Measurements from ENCODE around the gene CIC.

CIC gene

DNA sequence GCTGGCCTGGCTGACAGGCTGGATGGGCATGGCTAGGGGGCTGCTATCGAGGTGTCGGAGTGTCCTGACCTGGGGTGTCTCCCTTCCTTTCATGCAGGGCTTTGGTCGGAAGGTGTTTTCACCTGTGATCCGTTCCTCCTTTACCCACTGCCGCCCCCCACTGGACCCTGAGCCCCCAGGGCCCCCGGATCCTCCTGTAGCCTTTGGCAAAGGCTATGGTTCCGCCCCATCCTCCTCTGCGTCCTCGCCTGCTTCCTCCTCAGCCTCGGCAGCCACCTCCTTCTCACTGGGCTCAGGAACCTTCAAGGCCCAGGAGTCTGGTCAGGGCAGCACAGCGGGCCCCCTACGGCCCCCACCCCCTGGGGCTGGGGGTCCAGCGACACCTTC, 21.1 kb downstream of the CIC start:
- DNase-seq, result no peak

DNA sequence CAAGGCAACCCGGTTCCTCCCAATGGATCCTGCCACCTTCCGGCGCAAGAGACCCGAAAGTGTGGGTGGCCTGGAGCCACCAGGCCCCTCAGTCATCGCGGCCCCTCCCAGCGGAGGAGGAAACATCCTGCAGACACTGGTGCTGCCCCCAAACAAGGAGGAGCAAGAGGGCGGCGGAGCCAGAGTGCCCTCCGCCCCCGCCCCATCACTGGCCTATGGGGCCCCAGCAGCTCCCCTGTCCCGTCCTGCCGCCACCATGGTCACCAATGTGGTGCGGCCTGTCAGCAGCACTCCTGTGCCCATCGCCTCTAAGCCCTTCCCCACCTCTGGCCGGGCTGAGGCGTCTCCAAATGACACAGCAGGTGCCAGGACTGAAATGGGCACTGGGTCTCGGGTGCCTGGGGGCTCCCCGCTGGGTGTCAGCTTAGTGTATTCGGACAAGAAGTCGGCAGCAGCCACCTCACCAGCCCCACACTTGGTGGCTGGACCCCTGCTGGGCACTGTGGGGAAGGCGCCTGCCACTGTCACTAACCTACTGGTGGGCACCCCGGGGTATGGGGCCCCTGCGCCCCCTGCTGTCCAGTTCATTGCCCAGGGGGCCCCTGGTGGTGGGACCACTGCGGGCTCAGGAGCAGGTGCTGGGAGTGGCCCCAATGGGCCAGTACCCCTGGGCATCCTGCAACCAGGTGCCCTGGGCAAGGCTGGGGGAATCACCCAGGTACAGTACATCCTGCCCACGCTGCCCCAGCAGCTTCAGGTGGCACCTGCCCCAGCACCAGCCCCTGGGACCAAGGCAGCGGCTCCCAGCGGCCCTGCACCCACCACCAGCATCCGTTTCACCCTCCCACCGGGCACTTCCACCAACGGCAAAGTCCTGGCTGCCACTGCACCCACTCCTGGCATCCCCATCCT, 21.7 kb downstream of the CIC start:
- DNase-seq, result peak; percentile 7 to 40

DNA sequence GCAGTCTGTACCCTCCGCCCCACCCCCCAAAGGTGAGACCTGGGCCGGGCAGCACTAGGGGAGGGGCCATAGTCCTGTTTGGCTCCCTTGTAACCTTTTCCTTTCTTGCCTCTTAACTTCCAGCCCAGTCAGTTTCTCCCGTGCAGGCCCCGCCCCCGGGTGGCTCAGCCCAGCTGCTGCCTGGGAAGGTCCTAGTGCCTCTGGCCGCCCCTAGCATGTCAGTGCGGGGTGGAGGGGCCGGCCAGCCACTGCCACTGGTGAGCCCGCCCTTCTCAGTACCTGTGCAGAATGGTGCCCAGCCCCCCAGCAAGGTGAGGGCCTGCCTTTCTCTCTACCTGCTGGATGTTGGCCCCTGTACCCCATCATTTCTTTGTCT, 22.4 kb downstream of the CIC start:
- no peak for DNase-seq

DNA sequence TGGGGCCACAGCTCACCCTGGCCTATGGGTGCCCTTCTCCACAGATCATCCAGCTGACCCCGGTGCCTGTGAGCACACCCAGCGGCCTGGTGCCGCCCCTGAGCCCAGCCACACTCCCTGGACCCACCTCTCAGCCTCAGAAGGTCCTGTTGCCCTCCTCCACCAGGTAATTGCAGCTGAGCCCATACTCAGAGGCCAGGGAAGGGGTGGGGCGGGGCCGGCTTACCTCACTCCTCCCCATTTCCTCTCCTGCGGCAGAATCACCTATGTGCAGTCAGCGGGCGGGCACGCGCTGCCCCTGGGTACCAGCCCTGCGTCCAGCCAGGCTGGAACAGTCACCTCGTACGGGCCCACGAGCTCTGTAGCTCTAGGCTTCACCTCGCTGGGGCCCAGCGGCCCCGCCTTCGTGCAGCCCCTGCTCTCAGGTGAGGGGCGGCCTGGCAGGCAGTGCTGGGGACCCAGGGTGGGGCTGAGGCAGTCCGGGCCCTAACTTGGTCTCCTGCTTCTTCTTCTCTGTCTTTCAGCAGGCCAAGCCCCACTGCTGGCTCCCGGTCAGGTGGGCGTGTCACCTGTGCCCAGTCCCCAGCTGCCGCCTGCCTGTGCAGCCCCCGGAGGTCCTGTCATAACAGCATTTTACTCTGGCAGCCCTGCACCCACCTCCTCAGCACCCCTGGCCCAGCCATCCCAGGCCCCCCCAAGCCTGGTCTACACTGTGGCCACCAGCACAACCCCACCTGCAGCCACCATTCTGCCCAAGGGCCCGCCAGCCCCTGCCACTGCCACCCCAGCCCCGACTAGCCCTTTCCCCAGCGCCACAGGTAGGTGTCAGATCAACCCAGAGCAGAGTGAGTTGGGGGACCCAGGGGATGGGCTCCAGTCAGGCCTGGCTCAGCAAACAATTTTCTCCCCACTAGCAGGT, 23.2 kb downstream of the CIC start:
- DNase-seq, result no peak

DNA sequence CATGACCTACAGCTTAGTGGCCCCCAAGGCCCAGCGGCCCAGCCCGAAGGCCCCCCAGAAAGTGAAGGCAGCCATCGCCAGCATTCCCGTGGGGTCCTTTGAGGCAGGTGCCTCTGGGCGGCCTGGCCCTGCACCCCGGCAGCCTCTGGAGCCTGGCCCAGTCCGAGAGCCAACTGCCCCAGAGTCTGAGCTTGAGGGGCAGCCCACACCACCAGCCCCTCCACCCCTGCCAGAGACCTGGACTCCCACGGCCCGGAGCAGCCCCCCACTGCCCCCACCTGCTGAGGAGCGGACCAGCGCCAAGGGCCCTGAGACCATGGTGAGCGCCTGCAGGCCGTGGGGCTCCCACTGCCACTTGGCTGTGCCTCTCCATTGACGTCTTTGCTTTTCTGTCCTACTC, 23.9 kb downstream of the CIC start:
- no peak for DNase-seq

DNA sequence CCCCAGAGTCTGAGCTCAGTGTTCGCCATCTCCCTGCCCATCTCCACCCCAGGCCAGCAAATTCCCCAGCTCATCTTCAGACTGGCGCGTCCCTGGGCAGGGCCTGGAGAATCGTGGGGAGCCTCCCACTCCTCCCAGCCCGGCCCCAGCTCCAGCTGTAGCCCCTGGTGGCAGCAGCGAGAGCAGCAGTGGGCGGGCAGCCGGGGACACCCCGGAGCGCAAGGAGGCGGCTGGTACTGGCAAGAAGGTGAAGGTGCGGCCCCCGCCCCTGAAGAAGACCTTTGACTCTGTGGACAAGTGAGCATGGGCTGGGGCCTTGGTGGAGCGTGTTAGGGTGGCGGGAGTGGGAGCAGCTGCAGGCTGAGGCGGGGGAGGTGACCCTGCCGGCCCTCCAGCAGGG, 24.5 kb downstream of the CIC start:
- no peak for DNase-seq

DNA sequence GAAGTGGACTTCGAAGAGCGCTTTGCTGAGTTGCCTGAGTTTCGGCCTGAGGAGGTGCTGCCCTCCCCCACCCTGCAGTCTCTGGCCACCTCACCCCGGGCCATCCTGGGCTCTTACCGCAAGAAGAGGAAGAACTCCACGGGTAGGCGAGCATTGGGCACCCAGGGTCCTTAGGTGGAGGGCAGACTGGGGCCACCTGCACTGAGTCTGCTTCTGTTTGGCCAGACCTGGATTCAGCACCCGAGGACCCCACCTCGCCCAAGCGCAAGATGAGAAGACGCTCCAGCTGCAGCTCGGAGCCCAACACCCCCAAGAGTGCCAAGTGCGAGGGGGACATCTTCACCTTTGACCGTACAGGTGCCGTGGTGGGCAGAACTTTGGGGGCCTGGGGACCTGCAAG, 24.9 kb downstream of the CIC start:
- no peak for DNase-seq

DNA sequence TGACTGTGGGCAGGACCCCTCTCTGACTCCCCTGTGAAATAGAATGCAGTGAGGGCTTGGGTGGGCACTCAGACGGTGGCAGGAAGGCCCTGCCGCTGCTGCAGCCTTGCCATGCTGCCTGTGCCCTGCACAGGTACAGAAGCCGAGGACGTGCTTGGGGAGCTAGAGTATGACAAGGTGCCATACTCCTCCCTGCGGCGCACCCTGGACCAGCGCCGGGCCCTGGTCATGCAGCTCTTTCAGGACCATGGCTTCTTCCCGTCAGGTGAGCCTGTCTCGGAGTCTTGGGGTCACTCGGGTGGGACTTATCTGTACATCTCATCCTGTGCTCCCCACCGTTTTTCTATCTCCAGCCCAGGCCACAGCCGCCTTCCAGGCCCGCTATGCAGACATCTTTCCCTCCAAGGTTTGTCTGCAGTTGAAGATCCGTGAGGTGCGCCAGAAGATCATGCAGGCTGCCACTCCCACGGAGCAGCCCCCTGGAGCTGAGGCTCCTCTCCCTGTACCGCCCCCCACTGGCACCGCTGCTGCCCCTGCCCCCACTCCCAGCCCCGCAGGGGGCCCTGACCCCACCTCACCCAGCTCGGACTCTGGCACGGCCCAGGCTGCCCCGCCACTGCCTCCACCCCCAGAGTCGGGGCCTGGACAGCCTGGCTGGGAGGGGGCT, 25.6 kb downstream of the CIC start:
- DNase-seq, result no peak

DNA sequence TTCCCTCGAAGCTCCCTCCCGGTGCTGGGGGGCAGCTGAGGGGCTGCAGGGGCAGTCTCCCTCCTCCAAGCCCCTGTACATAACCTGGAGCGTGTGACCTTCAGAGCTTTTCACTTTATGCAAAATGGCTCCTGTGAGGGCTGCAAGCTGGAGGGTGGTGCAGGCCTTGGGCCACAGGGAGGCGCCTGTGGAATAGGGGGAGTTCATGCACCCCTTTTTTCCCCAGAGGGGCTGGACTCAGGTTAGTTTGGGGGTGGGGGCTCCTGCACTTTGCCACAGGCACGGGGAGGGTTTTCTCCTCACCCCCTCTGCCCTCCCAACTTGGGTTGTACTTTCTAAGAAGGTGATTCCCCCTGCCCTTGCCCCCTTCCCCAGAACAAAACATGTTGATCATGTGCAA, 26.3 kb downstream of the CIC start:
- no peak for DNase-seq

DNA sequence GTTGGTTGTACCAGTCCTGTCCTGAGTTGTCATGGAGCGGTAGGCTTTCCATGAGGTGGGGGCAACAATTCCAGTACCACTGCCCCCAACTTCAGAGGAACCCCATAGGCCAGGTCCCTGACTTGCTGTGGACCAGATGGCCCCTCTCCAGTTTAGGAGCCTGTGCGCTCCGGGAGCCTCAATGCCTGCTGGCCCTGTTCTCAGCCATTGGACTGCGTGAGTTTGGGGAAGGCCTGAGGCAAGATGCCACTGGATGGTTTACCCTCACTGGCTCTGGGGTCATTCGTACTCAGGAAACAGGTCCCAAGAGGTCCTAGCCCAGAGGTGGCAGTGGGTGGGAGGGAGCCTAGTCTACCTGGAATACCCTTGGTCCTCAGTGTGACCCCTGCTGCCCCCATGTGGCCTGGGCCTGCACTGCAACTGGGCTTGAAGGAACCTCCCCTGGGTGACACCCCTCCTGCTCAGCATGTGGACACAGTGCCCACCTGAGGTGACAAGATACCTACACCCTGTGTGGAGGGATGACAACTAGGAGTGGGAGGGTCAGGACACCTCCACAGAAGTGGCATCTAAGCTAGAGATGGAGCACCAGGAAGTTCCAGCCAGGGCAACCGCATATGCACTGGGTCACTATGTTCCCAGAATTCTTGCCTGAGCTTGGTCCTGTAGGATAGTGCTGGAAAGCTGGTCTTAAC, 26.9 kb downstream of the CIC start:
- peak; percentile 13 to 46 for DNase-seq

DNA sequence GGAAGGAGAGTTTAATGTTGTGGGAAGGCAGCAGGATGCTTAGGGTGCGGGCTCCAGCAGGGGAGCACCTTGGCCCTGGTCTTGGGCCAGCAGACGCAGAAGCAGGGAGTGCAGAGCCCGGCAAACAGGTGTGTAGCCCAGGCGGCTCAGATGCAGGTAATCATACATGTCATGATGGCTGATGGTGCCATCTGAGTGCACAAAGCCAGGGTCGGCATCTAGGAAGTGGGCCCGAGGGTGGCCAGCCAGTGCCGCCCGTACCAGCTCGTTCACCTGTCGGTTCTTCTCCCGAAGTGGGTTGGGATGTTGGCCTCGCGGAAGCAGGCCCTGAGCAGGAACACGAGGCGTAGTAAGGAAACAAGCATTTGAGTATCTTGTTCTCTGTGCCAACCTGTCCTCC, 28.0 kb downstream of the CIC start:
- no peak for DNase-seq

DNA sequence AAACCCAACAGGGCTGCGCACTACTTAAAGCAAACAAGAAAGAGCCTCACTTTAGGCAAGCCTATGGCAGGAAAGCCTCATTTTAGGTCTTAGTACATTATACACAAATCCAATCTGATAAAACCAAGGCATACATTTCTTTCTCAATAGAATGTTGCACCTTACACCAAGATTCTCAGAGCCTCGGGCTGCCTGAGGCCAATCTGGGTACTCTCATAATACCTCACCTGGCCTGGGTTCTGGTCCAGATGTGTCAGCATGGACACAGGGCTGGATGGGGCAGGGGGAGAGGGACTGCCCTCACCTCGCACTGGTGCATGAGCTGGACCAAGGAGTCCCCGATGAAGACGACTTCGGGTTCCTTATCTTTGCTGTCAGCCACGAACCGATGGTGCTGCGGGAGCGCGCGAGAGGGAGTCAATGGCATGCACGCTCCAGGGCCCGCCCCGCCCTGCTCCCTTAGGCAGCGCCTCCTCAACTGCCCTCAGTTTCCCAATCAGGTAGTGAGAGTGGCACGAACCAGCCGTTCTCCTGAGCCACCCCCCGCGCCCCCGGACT, 32.7 kb downstream of the CIC start, which contains the start of gene PRR19:
TSS of gene PRR19 (plus strand) at position 487 of the 558 bp plus-strand sequence. CDS start 7,453 bp downstream, outside the sequence.
- peak; percentile 10 to 21 for DNase-seq

DNA sequence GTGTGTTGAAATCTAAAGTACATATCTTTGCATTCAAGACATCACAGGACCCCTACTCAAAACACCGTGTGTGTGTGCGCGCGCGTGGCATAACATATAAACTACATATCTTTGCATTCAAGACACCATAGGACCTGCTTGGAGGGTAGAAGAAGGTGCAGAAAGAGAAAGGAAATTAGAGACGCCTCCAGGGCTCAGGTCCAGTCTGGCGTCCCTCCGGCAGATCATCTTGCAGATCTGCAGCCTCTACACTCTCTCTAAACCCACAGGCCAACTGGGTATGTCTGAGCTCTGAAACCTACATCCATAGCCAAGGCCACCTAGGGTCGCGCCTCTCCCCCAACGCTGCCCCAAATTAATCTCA, 34.0 kb downstream of the CIC start:
- no peak for DNase-seq

DNA sequence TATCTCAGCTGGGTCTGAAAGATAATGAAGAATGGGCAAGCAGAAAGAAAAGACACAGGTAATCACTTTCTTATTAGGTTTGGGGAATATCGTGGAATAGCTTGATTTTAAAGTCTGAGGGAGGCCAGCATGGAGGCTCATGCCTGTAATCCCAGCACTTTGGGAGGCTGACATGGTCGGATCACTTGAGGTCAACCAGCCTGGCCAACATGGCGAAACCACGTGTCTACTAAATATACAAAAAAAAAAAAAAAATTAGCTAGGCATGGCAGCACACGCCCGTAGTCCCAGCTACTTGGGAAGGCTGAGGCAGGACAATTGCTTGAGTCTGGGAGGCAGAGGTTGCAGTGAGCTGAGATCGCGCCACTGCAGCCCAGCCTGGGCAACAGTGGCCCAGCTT, 34.8 kb downstream of the CIC start:
- DNase-seq, result no peak

DNA sequence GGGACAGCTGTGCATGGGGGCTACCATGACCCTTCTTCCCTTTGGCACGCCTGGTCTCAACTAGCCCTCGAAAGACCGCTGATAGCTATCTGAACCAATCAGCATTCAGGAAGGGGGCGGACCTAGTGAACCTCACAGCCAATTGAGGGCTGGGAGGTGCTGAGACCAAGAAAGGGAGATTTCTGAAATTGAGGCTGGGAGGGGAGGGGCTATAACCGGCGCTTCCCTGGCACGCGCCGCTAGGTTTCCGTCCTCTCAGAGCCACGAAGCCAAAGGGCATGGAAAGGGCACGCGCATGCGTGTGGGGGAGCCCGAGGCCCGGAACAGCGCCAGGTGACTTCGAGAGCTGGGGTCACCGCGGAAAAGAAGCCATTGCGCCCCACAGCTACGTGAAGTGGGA, 37.6 kb downstream of the CIC start:
- no peak for DNase-seq

DNA sequence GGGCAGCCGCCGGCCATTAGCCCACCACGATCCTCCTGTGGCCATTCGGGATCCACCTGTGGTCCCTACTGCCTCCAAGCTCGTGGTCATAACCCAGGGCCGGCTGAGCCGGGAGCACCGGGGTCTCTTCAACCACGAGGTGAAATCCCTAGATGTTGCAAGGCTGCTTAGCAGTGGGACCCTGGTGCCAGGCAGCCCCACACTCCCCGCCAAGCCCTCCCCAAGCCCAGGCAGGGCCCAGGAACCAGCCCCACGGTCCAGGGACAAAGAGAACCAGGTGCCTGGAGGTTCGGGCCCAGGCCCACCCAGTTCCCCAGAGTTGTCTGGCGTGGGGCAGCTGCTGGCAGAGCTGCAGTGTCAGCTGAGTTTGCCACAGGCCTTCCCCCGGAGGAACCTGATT, 40.6 kb downstream of the CIC start:
- no peak for DNase-seq

DNA sequence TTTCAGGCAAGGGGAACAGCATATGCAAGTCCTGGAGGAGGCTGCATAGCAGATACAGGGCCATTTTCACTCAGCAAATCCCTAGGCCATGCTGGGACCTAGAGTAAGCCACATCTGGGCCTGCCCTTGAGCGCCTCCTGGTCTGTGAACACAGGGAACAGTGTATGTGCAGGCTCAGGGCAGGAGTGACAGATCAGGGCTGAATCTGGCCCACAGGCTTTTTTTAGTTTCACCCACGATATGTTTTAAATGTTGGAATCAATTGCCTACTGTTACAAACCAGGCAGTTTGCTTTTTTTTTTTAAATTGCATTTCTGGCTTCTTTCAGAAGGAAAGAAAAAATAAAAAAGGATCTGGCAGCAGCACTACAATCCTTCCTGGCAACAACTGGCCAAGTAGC, 42.6 kb downstream of the CIC start:
- DNase-seq, result peak in 1 of 2 experiments; percentile 7

DNA sequence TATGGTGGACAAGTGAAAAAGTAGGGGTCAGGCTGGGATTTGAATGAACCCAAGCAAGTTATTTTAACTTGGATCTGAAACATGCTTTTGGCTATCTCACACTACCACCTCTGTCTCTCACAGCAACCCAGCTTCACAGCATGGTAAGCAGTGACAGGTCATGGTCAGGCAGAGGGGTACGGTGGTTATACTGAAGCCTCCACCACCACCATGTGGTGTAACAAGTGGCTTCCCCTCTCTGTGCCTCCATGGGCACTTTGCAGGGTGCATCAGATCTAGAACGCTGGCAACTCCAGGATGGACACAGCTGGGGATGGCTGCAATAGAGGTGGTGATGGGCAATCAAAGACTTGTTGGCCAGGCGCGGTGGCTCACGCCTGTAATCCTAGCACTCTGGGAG, 43.3 kb downstream of the CIC start:
- no peak for DNase-seq

DNA sequence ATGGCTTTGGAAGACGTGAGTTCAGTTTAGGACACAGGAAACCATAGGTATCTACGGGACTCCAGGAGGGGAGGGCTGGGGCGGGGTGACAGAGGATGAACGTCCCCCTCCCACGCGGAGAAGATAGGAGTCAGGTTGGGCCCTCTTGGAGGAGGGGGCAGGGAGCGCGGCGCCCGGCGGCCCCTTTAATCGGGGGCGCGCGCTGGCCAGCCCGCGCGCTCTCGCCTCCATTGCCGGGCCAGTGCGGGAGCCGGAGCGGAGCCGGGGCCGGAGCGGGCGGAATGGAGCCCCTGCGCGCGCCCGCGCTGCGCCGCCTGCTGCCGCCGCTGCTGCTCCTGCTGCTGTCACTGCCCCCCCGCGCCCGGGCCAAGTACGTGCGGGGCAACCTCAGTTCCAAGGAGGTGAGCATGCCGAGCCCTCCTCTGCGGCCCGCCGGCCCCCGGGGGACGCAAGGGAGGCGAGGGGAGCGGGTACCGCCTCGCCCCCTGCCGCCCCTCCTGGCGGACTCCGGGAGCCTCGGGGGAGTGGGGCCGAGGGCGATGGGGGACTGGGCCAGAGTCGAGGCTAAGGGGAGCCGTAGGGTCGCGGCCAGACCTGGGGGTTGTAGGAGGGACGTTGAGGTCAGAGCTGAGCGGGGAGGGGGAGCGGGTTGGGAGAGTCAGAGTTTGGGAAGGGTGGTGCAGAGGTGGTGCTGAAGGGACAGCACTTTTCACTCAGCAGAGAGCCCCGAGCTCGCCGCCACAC, 44.2 kb downstream of the CIC start, which contains the start of gene TMEM145:
TSS of gene TMEM145 (plus strand) at position 214 of the 744 bp plus-strand sequence. CDS start at position 282, 68 bp downstream.
- DNase-seq, result peak in 1 of 2 experiments; percentile 8

DNA sequence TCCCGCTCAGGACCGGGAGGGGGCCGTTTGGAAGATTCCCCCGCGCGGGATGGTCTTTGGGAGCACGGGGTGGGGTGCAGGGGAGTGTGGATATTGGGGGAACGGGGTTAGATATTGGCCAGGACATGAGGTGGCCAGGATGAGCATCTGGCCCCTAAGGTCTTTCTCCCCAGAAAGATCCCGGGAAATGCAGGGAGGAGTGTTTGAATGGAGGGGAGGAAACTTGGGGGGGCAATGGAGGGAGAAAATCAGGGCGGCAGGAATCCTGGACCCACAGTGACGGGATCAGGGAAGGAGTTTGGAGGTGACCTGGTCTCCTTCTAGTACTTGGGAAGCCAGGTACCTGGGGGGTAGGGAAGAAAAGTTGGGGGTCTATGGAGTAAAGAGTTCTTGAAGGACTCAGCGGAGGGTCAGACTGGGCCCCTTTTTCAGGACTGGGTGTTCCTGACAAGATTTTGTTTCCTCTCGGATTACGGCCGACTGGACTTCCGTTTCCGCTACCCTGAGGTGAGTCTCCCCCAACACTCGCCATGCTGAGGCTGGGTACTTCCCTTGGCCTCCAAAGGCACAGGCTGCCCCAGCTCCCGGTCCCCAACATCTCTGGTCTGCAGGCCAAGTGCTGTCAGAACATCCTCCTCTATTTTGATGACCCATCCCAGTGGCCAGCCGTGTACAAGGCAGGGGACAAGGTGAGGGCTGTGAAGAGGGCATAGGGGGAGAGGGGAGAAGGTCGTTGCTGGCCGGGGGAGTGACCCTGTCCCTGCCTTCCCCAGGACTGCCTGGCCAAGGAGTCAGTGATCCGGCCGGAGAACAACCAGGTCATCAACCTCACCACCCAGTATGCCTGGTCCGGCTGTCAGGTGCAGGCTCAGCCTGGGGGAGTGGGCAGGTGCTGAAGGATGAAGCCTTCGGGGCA, 45.0 kb downstream of the CIC start:
- no peak for DNase-seq

Measured in AML-193 (cell line).